Measurements from ENCODE around the gene CPSF6.
"Not testable (repeated sequence)": the region's sequence is repeated elsewhere in the genome, so short reads cannot be mapped to it uniquely, and the experiment has no call there.

Gene CPSF6

DNA sequence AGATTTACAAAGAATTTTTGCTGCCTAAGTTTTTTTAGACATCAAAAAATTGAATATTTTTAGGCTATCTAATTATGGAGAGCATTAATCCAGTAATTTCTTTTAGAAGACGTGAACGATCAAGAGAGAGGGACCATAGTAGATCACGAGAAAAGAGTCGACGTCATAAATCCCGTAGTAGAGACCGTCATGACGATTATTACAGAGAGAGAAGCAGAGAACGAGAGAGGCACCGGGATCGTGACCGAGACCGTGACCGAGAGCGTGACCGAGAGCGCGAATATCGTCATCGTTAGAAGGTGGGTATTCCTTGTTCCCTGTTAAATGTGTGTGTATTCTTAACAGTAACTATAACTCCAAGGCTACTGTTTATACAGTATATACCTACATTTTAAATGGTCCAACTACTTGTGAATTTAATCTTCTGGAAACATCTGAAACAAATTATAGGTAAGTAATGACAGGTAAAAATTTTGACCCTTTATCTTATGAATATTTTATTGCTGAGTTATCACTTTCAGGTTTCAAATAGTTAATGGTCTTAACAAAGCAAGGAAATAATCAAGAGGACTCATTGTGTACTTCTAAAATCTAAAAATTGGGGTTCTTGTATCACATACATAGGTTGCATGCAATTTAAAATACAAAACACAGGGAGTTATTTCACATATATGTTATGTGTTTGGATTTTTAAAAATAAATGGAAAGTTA is 23.1 kb downstream of the CPSF6 start:
- CTCF ChIA-PET, result interaction anchor here (1.0 to 1.8 kb wide), 2 partner anchors 10 to 21 kb away, joined by 3 to 4 read pairs; no protein-coding TSS in a partner anchor
- Histone ChIP-seq H3K36me3 (ENCODE audit: control insufficient read depth in 4 of 4, insufficient read depth in 4 of 4, low read length in 3 of 4) (peaks cover 13 to 81% (median 58%) of the 10 kb centered on the region in 4 experiments), H3K27me3 (replicated peaks in 2 of 5; ENCODE audit: control insufficient read depth in 4 of 5, insufficient read depth in 5 of 5, low read length in 4 of 5) (no peaks in the 10 kb centered on the region), H3K4me3 (ENCODE audit: control insufficient read depth in 1 of 7, extremely low read depth in 1 of 7, insufficient read depth in 4 of 7, low read depth in 2 of 7, low read length in 6 of 7) (no peak overlapping the region), H3K27ac (ENCODE audit: insufficient read depth in 1 of 2, low read depth in 1 of 2, low read length in 2 of 2, poor library complexity in 1 of 2, severe bottlenecking in 2 of 2) (no peak overlapping the region), H3K9me3 (ENCODE audit: control extremely low read depth in 1 of 5, control insufficient read depth in 4 of 5, insufficient read depth in 2 of 5, low read depth in 1 of 5, low read length in 4 of 5) (no peaks in the 10 kb centered on the region), H3K4me1 (ENCODE audit: control extremely low read depth in 1 of 4, control insufficient read depth in 4 of 4, insufficient read depth in 4 of 4, low read length in 3 of 4) (no peaks in the 10 kb centered on the region)
- 100% methylated on average over 15 of the region's 20 CpGs for WGBS (ENCODE audit: insufficient coverage)
- POLR2A ChIA-PET, result no interaction called here
- no peak for DNase-seq

DNA sequence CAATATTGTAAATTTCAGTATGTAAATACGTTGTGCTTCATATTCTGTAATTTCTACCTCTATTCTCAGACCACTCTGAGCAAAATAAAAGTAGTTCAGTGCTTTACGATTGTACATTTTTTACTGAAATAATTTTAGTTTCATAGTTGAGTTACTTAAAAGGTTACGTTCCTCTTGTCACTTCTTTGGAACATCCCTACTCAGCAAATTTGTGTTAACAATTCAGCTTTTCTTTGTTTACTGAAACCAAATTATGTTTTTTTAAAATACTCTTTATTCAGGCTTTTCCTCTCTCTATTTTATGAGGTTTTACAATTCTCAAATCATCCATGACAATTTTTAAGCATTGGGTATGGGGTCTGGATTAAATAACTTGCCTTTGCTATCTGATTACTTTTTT is 25.8 kb downstream of the CPSF6 start:
- no CpG with 5 or more reads among the region's 3 CpGs for WGBS (ENCODE audit: insufficient coverage)
- H3K27me3 ChIP-seq (replicated peaks in 2 of 5; ENCODE audit: control insufficient read depth in 4 of 5, insufficient read depth in 5 of 5, low read length in 4 of 5), result no peaks in the 10 kb centered on the region
- H3K4me3 ChIP-seq (ENCODE audit: control insufficient read depth in 1 of 7, extremely low read depth in 1 of 7, insufficient read depth in 4 of 7, low read depth in 2 of 7, low read length in 6 of 7), result no peak overlapping the region
- H3K9me3 ChIP-seq (ENCODE audit: control extremely low read depth in 1 of 5, control insufficient read depth in 4 of 5, insufficient read depth in 2 of 5, low read depth in 1 of 5, low read length in 4 of 5), result no peaks in the 10 kb centered on the region
- POLR2A ChIA-PET, result no interaction called here
- no peak for DNase-seq
- H3K27ac ChIP-seq (ENCODE audit: insufficient read depth in 1 of 2, low read depth in 1 of 2, low read length in 2 of 2, poor library complexity in 1 of 2, severe bottlenecking in 2 of 2), result no peak overlapping the region
- CTCF ChIA-PET, result interaction anchor here (1.1 to 2.7 kb wide), 2 partner anchors 8 to 14 kb away, joined by 3 to 6 read pairs; no protein-coding TSS in a partner anchor
- H3K4me1 ChIP-seq (ENCODE audit: control extremely low read depth in 1 of 4, control insufficient read depth in 4 of 4, insufficient read depth in 4 of 4, low read length in 3 of 4), result no peaks in the 10 kb centered on the region
- H3K36me3 ChIP-seq (ENCODE audit: control insufficient read depth in 4 of 4, insufficient read depth in 4 of 4, low read length in 3 of 4), result peaks cover 9 to 66% (median 43%) of the 10 kb centered on the region in 4 experiments

DNA sequence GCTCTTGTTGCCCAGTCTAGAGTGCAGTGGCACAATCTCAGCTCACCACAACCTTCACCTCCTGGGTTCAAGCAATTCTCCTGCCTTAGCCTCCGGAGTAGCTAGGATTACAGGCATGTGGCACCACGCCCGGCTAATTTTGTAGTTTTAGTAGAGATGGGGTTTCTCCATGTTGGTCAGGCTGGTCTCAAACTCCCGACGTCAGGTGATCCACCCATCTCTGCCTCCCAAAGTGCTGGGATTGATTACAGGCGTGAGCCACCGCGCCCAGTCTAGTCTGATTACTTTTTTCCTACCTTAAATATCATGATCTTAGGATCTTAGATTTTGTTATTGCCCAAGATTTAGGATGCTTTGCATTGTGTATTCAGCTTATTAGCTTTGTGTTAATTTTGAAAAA is 26.3 kb downstream of the CPSF6 start:
- H3K27ac ChIP-seq (ENCODE audit: insufficient read depth in 1 of 2, low read depth in 1 of 2, low read length in 2 of 2, poor library complexity in 1 of 2, severe bottlenecking in 2 of 2); H3K4me1 ChIP-seq (ENCODE audit: control extremely low read depth in 1 of 4, control insufficient read depth in 4 of 4, insufficient read depth in 4 of 4, low read length in 3 of 4); DNase-seq; H3K27me3 ChIP-seq (replicated peaks in 2 of 5; ENCODE audit: control insufficient read depth in 4 of 5, insufficient read depth in 5 of 5, low read length in 4 of 5); H3K9me3 ChIP-seq (ENCODE audit: control extremely low read depth in 1 of 5, control insufficient read depth in 4 of 5, insufficient read depth in 2 of 5, low read depth in 1 of 5, low read length in 4 of 5); H3K4me3 ChIP-seq (ENCODE audit: control insufficient read depth in 1 of 7, extremely low read depth in 1 of 7, insufficient read depth in 4 of 7, low read depth in 2 of 7, low read length in 6 of 7); POLR2A ChIA-PET: not testable (repeated sequence)
- CTCF ChIA-PET, result interaction anchor here (0.8 to 2.7 kb wide), 4 partner anchors 8 to 109 kb away, joined by 3 to 7 read pairs (median 6); no protein-coding TSS in a partner anchor
- peaks cover 9 to 66% (median 40%) of the 10 kb centered on the region in 4 experiments for H3K36me3 ChIP-seq (ENCODE audit: control insufficient read depth in 4 of 4, insufficient read depth in 4 of 4, low read length in 3 of 4)
- 100% methylated on average over 4 of the region's 8 CpGs for WGBS (ENCODE audit: insufficient coverage)

- H3K9me3 ChIP-seq (ENCODE audit: control extremely low read depth in 1 of 5, control insufficient read depth in 4 of 5, insufficient read depth in 2 of 5, low read depth in 1 of 5, low read length in 4 of 5), result no peaks in the 10 kb centered on the region
- peak in 1 of 3 donors; percentile 28 for DNase-seq
- H3K4me3 ChIP-seq (ENCODE audit: control insufficient read depth in 1 of 7, extremely low read depth in 1 of 7, insufficient read depth in 4 of 7, low read depth in 2 of 7, low read length in 6 of 7), result no peak overlapping the region
- no peak overlapping the region for H3K27ac ChIP-seq (ENCODE audit: insufficient read depth in 1 of 2, low read depth in 1 of 2, low read length in 2 of 2, poor library complexity in 1 of 2, severe bottlenecking in 2 of 2)
- H3K27me3 ChIP-seq (replicated peaks in 2 of 5; ENCODE audit: control insufficient read depth in 4 of 5, insufficient read depth in 5 of 5, low read length in 4 of 5), result no peaks in the 10 kb centered on the region
- H3K4me1 ChIP-seq (ENCODE audit: control extremely low read depth in 1 of 4, control insufficient read depth in 4 of 4, insufficient read depth in 4 of 4, low read length in 3 of 4), result no peaks in the 10 kb centered on the region
- H3K36me3 ChIP-seq (ENCODE audit: control insufficient read depth in 4 of 4, insufficient read depth in 4 of 4, low read length in 3 of 4), result peaks cover 9 to 63% (median 40%) of the 10 kb centered on the region in 4 experiments
- ChIA-PET POLR2A (no interaction called here), CTCF (interaction anchor here (0.8 to 1.2 kb wide), 3 partner anchors 9 to 110 kb away, joined by 3 to 7 read pairs (median 5); no protein-coding TSS in a partner anchor)
- 100% methylated on average over 1 of the region's 3 CpGs for WGBS (ENCODE audit: insufficient coverage)
Measured at GRCh38 chr12:69266036-69266635, 26.8 kb downstream of the CPSF6 start.

GRCh38 chr12:69269736-69270135 is 30.4 kb downstream of the CPSF6 start:
- DNase-seq, result no peak
- no peaks in the 10 kb centered on the region for H3K4me1 ChIP-seq (ENCODE audit: control extremely low read depth in 1 of 4, control insufficient read depth in 4 of 4, insufficient read depth in 4 of 4, low read length in 3 of 4)
- ChIA-PET POLR2A (no interaction called here), CTCF (interaction anchor here (1.5 kb wide), 1 partner anchor 89 kb away, joined by 3 read pairs; no protein-coding TSS in a partner anchor)
- no peak overlapping the region for H3K27ac ChIP-seq (ENCODE audit: insufficient read depth in 1 of 2, low read depth in 1 of 2, low read length in 2 of 2, poor library complexity in 1 of 2, severe bottlenecking in 2 of 2)
- H3K4me3 ChIP-seq (ENCODE audit: control insufficient read depth in 1 of 7, extremely low read depth in 1 of 7, insufficient read depth in 4 of 7, low read depth in 2 of 7, low read length in 6 of 7), result no peak overlapping the region
- no peaks in the 10 kb centered on the region for H3K27me3 ChIP-seq (replicated peaks in 2 of 5; ENCODE audit: control insufficient read depth in 4 of 5, insufficient read depth in 5 of 5, low read length in 4 of 5)
- no peaks in the 10 kb centered on the region for H3K9me3 ChIP-seq (ENCODE audit: control extremely low read depth in 1 of 5, control insufficient read depth in 4 of 5, insufficient read depth in 2 of 5, low read depth in 1 of 5, low read length in 4 of 5)
- no CpG with 5 or more reads among the region's 2 CpGs for WGBS (ENCODE audit: insufficient coverage)
- peaks cover 8 to 35% (median 23%) of the 10 kb centered on the region in 4 experiments for H3K36me3 ChIP-seq (ENCODE audit: control insufficient read depth in 4 of 4, insufficient read depth in 4 of 4, low read length in 3 of 4)

DNA sequence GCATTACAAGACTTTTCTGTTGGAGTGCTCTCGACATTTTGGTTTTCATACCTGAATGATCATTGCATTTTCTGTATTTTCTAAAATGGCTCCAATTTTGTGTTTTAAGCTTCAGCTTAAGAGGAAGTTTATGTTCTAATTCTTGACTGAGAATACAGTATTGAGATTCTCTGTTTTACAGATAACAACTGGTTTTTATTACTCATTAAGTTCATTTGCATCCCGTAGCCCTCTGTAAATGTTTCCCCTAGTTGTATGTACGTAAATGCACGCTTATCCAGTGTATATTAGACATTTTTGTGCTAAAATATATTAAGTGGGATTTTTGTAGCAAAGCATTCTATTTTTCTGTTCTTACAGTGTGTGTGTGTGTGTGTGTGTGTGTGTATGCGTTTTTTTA is 33.1 kb downstream of the CPSF6 start:
- WGBS (ENCODE audit: insufficient coverage), result 83% methylated on average over 1 of the region's 5 CpGs
- no peaks in the 10 kb centered on the region for H3K9me3 ChIP-seq (ENCODE audit: control extremely low read depth in 1 of 5, control insufficient read depth in 4 of 5, insufficient read depth in 2 of 5, low read depth in 1 of 5, low read length in 4 of 5)
- CTCF ChIA-PET, result no interaction called here
- no peaks in the 10 kb centered on the region for H3K4me1 ChIP-seq (ENCODE audit: control extremely low read depth in 1 of 4, control insufficient read depth in 4 of 4, insufficient read depth in 4 of 4, low read length in 3 of 4)
- no peak for DNase-seq
- no peak overlapping the region for H3K27ac ChIP-seq (ENCODE audit: insufficient read depth in 1 of 2, low read depth in 1 of 2, low read length in 2 of 2, poor library complexity in 1 of 2, severe bottlenecking in 2 of 2)
- H3K36me3 ChIP-seq (ENCODE audit: control insufficient read depth in 4 of 4, insufficient read depth in 4 of 4, low read length in 3 of 4), result peaks cover 6 to 26% (median 15%) of the 10 kb centered on the region in 4 experiments
- no peak overlapping the region for H3K4me3 ChIP-seq (ENCODE audit: control insufficient read depth in 1 of 7, extremely low read depth in 1 of 7, insufficient read depth in 4 of 7, low read depth in 2 of 7, low read length in 6 of 7)
- no peaks in the 10 kb centered on the region for H3K27me3 ChIP-seq (replicated peaks in 2 of 5; ENCODE audit: control insufficient read depth in 4 of 5, insufficient read depth in 5 of 5, low read length in 4 of 5)
- POLR2A ChIA-PET, result no interaction called here

DNA sequence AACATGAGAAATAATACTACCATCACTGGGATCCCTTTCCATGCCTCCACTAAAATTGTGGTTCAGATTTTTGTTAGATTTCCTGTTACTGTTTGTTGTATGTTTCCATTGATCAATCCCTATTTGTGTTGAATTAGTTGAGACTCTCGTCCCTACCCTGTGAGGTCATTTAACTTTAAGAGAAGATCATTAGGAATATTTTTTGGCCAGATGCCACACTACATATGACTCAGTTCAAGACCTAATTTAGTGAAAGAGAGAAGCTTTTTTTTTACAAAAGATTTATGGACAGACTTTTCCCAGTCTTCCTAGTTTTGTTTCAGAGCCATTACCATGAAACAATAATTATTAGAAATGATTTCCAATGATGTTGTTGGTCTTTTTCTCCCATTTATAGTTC is 35.5 kb downstream of the CPSF6 start:
- no peaks in the 10 kb centered on the region for H3K4me1 ChIP-seq (ENCODE audit: control extremely low read depth in 1 of 4, control insufficient read depth in 4 of 4, insufficient read depth in 4 of 4, low read length in 3 of 4)
- DNase-seq, result no peak
- POLR2A ChIA-PET, result no interaction called here
- CTCF ChIA-PET, result interaction anchor here (1.2 to 1.3 kb wide), 2 partner anchors 9 to 74 kb away, joined by 3 to 4 read pairs; no protein-coding TSS in a partner anchor
- H3K27ac ChIP-seq (ENCODE audit: insufficient read depth in 1 of 2, low read depth in 1 of 2, low read length in 2 of 2, poor library complexity in 1 of 2, severe bottlenecking in 2 of 2), result no peak overlapping the region
- no peaks in the 10 kb centered on the region for H3K9me3 ChIP-seq (ENCODE audit: control extremely low read depth in 1 of 5, control insufficient read depth in 4 of 5, insufficient read depth in 2 of 5, low read depth in 1 of 5, low read length in 4 of 5)
- no peak overlapping the region for H3K4me3 ChIP-seq (ENCODE audit: control insufficient read depth in 1 of 7, extremely low read depth in 1 of 7, insufficient read depth in 4 of 7, low read depth in 2 of 7, low read length in 6 of 7)
- no CpG with 5 or more reads among the region's 1 CpG for WGBS (ENCODE audit: insufficient coverage)
- peaks cover 3 to 16% (median 9%) of the 10 kb centered on the region in 4 experiments for H3K36me3 ChIP-seq (ENCODE audit: control insufficient read depth in 4 of 4, insufficient read depth in 4 of 4, low read length in 3 of 4)
- H3K27me3 ChIP-seq (replicated peaks in 2 of 5; ENCODE audit: control insufficient read depth in 4 of 5, insufficient read depth in 5 of 5, low read length in 4 of 5), result no peaks in the 10 kb centered on the region
